Measurements from ENCODE around the gene TSPOAP1. TPM values are rescaled to one million over a fixed set of nuclear protein-coding genes. Genes with fewer than 3 reads are reported as not detected.

Gene TSPOAP1
- polyA plus RNA-seq, 2 of the 4 experiments (the other 2 are of a cell fraction) = not detected

DNA sequence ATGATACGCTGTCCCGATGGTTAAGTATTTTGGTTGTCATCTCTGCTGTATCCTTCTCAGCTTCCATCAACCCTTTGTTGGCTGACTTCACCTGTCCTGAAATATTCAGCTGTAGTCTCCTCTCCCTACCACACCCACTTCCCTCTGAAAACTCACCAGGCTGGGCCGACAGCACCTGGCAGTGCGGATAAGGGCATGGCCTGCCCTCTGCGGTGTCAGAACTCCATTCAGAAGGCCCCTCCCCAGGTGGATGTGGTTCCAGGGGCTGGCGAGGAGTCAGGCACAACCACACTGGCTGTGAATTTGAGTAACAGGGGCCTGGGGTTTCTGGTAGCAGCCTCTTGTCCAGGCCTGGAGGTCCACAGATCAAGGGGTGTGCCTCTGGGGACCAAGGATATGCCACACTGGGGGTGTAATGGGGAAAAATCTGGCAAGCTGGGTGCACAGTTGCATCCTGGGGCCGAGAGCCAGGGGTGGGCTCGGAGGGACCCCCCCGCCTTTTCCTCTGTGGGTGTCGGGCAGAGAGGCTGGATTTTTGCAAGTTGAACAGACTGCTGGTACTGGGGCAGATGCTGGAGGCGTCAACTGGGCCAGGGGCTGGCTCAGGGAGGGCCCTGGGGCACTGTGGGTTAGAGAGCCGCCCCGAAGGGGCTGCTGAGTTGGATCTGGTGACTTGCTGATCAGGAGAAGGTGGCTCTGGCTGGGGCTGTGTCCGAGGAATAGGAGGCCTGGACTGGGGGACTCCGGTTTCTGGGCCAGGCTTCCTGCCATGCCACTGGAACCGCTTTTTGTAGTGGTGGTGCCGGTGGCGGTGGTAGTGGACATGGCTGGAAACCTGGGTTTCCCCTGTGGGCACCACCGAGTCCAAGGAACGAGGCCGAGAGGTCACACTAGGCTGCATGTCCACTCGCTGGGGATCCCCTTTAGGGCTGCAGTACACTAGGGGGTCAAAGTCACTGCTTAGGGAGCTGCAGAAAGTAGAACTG is 29.0 kb upstream of the TSPOAP1 start:
- Histone ChIP-seq H3K4me1 (peaks cover 7% of the 10 kb centered on the region; the same call in 1 of the 3 replicates), H3K4me2 (no peak overlapping the region), H3K4me3 (no peak overlapping the region), H3K27ac (no peak overlapping the region), H3K9me3 (no peaks in the 10 kb centered on the region)
- FAIRE-seq = no peak
- CTCF ChIA-PET = interaction anchor here (1.0 to 2.9 kb wide), 7 partner anchors 12 to 91 kb away, joined by 3 to 16 read pairs (median 5); partner anchors contain the start of gene RNF43
- 0 out of 6 replicates have a peak, but pooled peaks of 1 of the 2 experiments have one; percentile 11 for ATAC-seq
- POLR2A ChIA-PET = no interaction called here
- DNase-seq (ENCODE audit: low read depth in 1 of 2, low spot score in 1 of 2) = no peak
- no peak for TF ChIP-seq KDM5A (IDR thresholded peaks at IDR 0.05)
- TF ChIP-seq EHF (CRISPR knock-in tag; IDR thresholded peaks at IDR 0.05) = no peak
- no peak for TF ChIP-seq POLR2AphosphoS2 (conservative IDR thresholded peaks at IDR 0.05; ENCODE audit: low read length)
- TF ChIP-seq ZSCAN20 (CRISPR knock-in tag; IDR thresholded peaks at IDR 0.05) = no peak
- TF ChIP-seq CHD4 (IDR thresholded peaks at IDR 0.05; ENCODE audit: borderline replicate concordance) = no peak
- 80% methylated on average over 22 of the region's 22 CpGs for WGBS (ENCODE audit: missing lambda C conversion rate)

- H3K9me3 ChIP-seq = no peaks in the 10 kb centered on the region
- FAIRE-seq (no peak), ATAC-seq (no peak), DNase-seq (ENCODE audit: low read depth in 1 of 2, low spot score in 1 of 2) (no peak)
- H3K4me1 ChIP-seq = peaks cover 3% of the 10 kb centered on the region; the same call in 2 of the 3 replicates
- H3K27ac ChIP-seq = no peak overlapping the region
- TF ChIP-seq HDAC2 (IDR thresholded peaks at IDR 0.05) (no peak), FOXS1 (CRISPR knock-in tag; IDR thresholded peaks at IDR 0.05) (no peak), CBX2 (IDR thresholded peaks at IDR 0.05; ENCODE audit: borderline replicate concordance, low read depth) (no peak), HOXB13 (CRISPR knock-in tag; IDR thresholded peaks at IDR 0.05; ENCODE audit: low read depth) (no peak), HOXB5 (CRISPR knock-in tag; IDR thresholded peaks at IDR 0.05) (no peak), ZSCAN20 (CRISPR knock-in tag; IDR thresholded peaks at IDR 0.05) (no peak), USF2 (IDR thresholded peaks at IDR 0.05) (no peak), PHF8 (IDR thresholded peaks at IDR 0.05; ENCODE audit: borderline replicate concordance, low read depth) (no peak), ZNF302 (CRISPR knock-in tag; IDR thresholded peaks at IDR 0.05) (no peak), NPAS2 (CRISPR knock-in tag; IDR thresholded peaks at IDR 0.05; ENCODE audit: borderline replicate concordance) (no peak), JUNB (IDR thresholded peaks at IDR 0.05) (no peak), SMC3 (IDR thresholded peaks at IDR 0.05) (no peak), BHLHE40 (IDR thresholded peaks at IDR 0.05; ENCODE audit: low read depth, low read length) (no peak)
- TF ChIP-seq, protein P1, sequence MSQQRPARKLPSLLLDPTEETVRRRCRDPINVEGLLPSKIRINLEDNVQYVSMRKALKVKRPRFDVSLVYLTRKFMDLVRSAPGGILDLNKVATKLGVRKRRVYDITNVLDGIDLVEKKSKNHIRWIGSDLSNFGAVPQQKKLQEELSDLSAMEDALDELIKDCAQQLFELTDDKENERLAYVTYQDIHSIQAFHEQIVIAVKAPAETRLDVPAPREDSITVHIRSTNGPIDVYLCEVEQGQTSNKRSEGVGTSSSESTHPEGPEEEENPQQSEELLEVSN (IDR thresholded peaks at IDR 0.05; ENCODE audit: borderline replicate concordance, low read depth) = no peak
- TF ChIP-seq, protein P2, sequence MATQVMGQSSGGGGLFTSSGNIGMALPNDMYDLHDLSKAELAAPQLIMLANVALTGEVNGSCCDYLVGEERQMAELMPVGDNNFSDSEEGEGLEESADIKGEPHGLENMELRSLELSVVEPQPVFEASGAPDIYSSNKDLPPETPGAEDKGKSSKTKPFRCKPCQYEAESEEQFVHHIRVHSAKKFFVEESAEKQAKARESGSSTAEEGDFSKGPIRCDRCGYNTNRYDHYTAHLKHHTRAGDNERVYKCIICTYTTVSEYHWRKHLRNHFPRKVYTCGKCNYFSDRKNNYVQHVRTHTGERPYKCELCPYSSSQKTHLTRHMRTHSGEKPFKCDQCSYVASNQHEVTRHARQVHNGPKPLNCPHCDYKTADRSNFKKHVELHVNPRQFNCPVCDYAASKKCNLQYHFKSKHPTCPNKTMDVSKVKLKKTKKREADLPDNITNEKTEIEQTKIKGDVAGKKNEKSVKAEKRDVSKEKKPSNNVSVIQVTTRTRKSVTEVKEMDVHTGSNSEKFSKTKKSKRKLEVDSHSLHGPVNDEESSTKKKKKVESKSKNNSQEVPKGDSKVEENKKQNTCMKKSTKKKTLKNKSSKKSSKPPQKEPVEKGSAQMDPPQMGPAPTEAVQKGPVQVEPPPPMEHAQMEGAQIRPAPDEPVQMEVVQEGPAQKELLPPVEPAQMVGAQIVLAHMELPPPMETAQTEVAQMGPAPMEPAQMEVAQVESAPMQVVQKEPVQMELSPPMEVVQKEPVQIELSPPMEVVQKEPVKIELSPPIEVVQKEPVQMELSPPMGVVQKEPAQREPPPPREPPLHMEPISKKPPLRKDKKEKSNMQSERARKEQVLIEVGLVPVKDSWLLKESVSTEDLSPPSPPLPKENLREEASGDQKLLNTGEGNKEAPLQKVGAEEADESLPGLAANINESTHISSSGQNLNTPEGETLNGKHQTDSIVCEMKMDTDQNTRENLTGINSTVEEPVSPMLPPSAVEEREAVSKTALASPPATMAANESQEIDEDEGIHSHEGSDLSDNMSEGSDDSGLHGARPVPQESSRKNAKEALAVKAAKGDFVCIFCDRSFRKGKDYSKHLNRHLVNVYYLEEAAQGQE (IDR thresholded peaks at IDR 0.05) = no peak
- 76% methylated on average over 1 of the region's 1 CpG for WGBS (ENCODE audit: missing lambda C conversion rate)
- ChIA-PET POLR2A (no interaction called here), CTCF (interaction anchor here (0.7 to 3.5 kb wide), 6 partner anchors 13 to 735 kb away, joined by 3 to 26 read pairs (median 10); partner anchors contain the start of gene RNF43)
- no peak overlapping the region for H3K4me3 ChIP-seq
- H3K4me2 ChIP-seq = no peak overlapping the region
These were observed 27.6 kb upstream of the TSPOAP1 start for GRCh38 chr17:58356231-58356630.
